GM21825 (cell line): ENCODE data around the gene TGM1.

Source experiments
- ATAC-seq: cut with Tn5 transposase; IDR thresholded peaks from one replicate; pipeline ENCODE4 v1.9.1; 2021; ENCODE audit warnings: mild to moderate bottlenecking, moderate library complexity; ENCODE audit not compliant: unreplicated experiment

Gene TGM1

GRCh38 chr14:24262821-24263733, at the start of gene TGM1:
TSS of gene TGM1 (minus strand) at chr14:24263177. CDS start at chr14:24262352, 825 bp downstream.
- ATAC-seq, result no peak

- no peak for ATAC-seq
Measured at GRCh38 chr14:24311837-24312615, 49.0 kb upstream of the TGM1 start.

GRCh38 chr14:24310646-24311604, 47.9 kb upstream of the TGM1 start, which contains the start of gene LTB4R:
TSS of gene LTB4R (plus strand) at chr14:24311502. CDS start at chr14:24315652, 4,150 bp downstream.
- peak; percentile 66 for ATAC-seq

- no peak for ATAC-seq
Measured at GRCh38 chr14:24310265-24310645, 47.3 kb upstream of the TGM1 start.

- no peak for ATAC-seq
Measured at GRCh38 chr14:24309538-24310264, 46.7 kb upstream of the TGM1 start, which contains the start of gene LTB4R2. TSS of gene LTB4R2 (plus strand) at chr14:24310140. CDS start at chr14:24310665, 525 bp downstream.

GRCh38 chr14:24308342-24309124, 45.6 kb upstream of the TGM1 start:
- no peak for ATAC-seq

- ATAC-seq, result no peak
Measured at GRCh38 chr14:24307575-24308341, 44.8 kb upstream of the TGM1 start, which contains the start of gene CIDEB. TSS of gene CIDEB (minus strand) at chr14:24307977. CDS start at chr14:24307858, 119 bp downstream.

- ATAC-seq, result no peak
Measured at GRCh38 chr14:24307156-24307574, 44.2 kb upstream of the TGM1 start.

- ATAC-seq, result no peak
Measured at GRCh38 chr14:24304019-24304387, 41.0 kb upstream of the TGM1 start.

GRCh38 chr14:24300326-24300980, 37.5 kb upstream of the TGM1 start:
- ATAC-seq, result no peak

GRCh38 chr14:24299255-24300191, 36.5 kb upstream of the TGM1 start, which contains the start of the genes DHRS1 and NOP9:
TSS of gene DHRS1 (minus strand) at chr14:24299780. CDS start at chr14:24299106, 674 bp downstream.
TSS of gene NOP9 (plus strand) at chr14:24299850. CDS start at chr14:24299955, 105 bp downstream.
- peak; percentile 62 for ATAC-seq

GRCh38 chr14:24298892-24299254, 35.9 kb upstream of the TGM1 start:
- ATAC-seq, result no peak

- peak; percentile 20 for ATAC-seq
Measured at GRCh38 chr14:24297190-24297964, 34.4 kb upstream of the TGM1 start.

GRCh38 chr14:24296341-24297157, 33.6 kb upstream of the TGM1 start:
- peak; percentile 45 for ATAC-seq

- ATAC-seq, result no peak
Measured at GRCh38 chr14:24293525-24293924, 30.5 kb upstream of the TGM1 start.
